T-helper 17 cell (primary cell): ENCODE results near the gene GPS1. TPM values are rescaled to one million over a fixed set of nuclear protein-coding genes. Genes with fewer than 3 reads are reported as not detected.
"Not testable (repeated sequence)": the region's sequence is repeated elsewhere in the genome, so short reads cannot be mapped to it uniquely, and the experiment has no call there.

Source experiments
- ATAC-seq: fragments of 150-1000 bp; cut with Tn5 transposase; 2 replicates; pipeline ENCODE4 v1.10.0; 2021; ENCODE audit warnings: mild to moderate bottlenecking, moderate library complexity
- DNase-seq, 3 donors: peaks; one replicate each; pipeline versions ENCODE4 v3.0.0 to v3.0.0-alpha.2; 2020 to 2021
- H3K9me3 ChIP-seq: one replicate; pipeline ENCODE4 v1.7.0; 2013; ENCODE audit warnings: low read length, mild to moderate bottlenecking; ENCODE audit not compliant: control insufficient read depth, poor library complexity, severe bottlenecking
- H3K27ac Mint-ChIP-seq: one replicate; pipeline ENCODE4 v1.8.0; 2022; ENCODE audit warnings: mild to moderate bottlenecking, moderate library complexity, mixed read lengths
- H3K27me3 Mint-ChIP-seq: one replicate; pipeline ENCODE4 v1.8.0; 2022; ENCODE audit warnings: mixed read lengths
- H3K36me3 Mint-ChIP-seq: one replicate; pipeline ENCODE4 v1.8.0; 2022; ENCODE audit warnings: low read depth, mixed read lengths
- H3K4me1 Mint-ChIP-seq: one replicate; pipeline ENCODE4 v1.8.0; 2022; ENCODE audit warnings: mild to moderate bottlenecking, mixed read lengths
- H3K4me3 Mint-ChIP-seq: one replicate; pipeline ENCODE4 v1.8.0; 2022; ENCODE audit warnings: mild to moderate bottlenecking, moderate library complexity, mixed read lengths
- total RNA-seq, 4 donors: library from RNA in 2 of 4; stranded (reverse) in 2 of 4; gene quantifications; one replicate each; pipeline ENCODE4 v1.2.3 and lab custom pipeline; 2022 to 2026

GPS1 gene
- total RNA-seq, 2 donors from 2014 or later: 63.2 to 66.1 TPM

DNA sequence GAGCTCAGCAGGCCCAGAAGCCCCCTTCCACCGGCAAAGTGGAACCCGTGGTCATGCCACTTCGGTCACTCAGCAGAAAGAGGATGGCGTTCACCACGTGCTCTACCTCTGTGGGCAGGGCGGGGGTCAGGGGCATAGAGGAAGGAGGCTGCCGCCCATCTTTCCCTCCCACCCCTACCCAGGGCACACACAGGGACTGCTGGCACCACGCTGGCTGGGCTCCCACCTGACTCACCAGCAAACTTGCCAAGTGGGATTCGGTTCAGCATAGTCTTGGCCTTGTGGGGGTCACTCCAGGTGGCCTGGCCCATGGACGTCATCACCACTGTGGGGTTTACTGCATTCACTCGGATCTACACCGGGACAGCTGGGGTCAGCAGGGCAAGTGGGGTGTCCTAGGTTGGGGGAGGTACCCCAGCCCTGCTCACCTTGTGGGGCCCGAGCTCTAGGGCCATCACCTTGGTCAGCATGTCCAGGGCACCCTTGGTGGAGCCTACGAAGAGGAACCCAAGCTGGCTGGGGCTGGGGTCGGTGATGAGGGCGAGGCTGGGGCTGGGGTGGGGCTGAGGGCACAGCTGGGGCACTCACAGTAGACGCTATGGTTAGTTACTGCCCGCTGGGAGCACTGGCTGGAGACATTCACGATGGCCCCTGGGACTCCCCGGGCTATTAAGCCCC lies 15.6 kb upstream of the GPS1 start:
- Mint-ChIP-seq H3K4me3 (peak overlapping the region; percentile 94), H3K4me1 (peaks cover 9% of the 10 kb centered on the region), H3K27ac (peak overlapping the region; percentile 59), H3K36me3 (no peaks in the 10 kb centered on the region), H3K27me3 (no peaks in the 10 kb centered on the region)
- no peak for ATAC-seq
- no peaks in the 10 kb centered on the region for H3K9me3 ChIP-seq
- DNase-seq: no peak

DNA sequence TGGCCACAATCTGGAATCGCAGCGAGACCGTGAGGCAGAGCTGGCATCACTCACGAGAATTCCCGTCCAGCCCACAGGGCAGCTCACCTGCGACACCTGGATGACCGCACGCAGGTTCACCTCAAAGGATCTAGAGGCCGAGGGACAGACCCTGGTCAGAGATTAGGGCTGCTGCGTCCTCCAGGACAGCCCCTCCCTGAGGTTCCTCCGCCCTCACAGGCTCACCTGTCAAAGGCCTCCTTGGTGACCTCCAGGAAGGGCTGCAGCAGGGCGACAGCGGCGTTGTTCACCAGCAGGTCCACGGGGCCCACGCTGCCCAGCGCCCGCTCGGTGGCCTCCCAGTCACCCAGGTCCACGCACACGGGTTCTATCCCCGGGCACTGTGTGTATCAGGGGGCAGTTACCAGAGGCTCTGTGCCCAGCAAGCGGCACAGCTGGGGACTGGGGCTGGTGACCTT lies 15.0 kb upstream of the GPS1 start:
- no peak for ATAC-seq
- H3K27ac Mint-ChIP-seq: no peak overlapping the region
- no peaks in the 10 kb centered on the region for H3K27me3 Mint-ChIP-seq
- peak overlapping the region; percentile 94 for H3K4me3 Mint-ChIP-seq
- no peaks in the 10 kb centered on the region for H3K9me3 ChIP-seq
- H3K4me1 Mint-ChIP-seq: peaks cover 9% of the 10 kb centered on the region
- no peak for DNase-seq
- H3K36me3 Mint-ChIP-seq: no peaks in the 10 kb centered on the region

DNA sequence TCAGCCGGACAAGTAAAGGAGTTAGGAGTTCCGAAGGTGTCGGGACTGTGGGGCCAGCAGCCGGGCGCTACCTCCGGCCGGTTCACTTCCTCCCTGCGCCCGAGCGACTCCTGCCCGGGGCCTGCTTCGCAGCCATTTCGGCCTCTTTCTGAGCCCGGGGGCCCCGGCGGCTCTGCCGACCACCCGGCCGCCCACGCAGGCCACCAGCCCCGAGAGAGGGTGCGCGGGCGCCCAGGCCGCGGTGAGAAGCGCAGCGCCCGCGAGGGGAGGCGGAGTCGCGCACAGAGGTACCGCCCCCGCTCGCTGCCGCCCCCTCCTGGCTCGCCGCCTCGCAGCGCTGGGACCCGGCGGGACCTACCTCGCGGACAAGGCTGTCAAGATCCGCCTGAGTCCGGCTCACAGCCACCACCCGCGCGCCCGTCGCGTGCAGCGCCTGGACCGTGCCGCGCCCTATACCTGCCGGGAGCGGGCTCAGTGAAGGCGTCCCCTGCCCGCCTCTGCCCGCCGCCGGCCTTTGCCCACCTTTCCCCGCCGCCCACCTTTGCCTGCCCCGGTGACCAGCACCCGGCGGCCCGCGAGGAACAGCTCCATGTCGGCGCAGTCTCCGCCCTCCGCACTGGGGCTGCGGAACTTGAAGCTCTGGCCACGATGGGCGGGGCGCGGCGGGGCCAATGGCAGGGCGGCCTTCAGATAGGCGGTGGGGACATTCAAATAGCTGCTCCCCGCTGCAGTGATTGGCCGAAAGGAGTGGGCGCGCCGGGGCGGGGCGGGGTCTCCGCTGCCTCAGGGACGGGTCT lies 14.4 kb upstream of the GPS1 start, which contains the start of gene DCXR:
TSS of gene DCXR (minus strand) at position 606 of the 797 bp plus-strand sequence. CDS start at position 591, 15 bp downstream.
- no peaks in the 10 kb centered on the region for H3K9me3 ChIP-seq
- H3K27ac Mint-ChIP-seq: peak within 1 kb of the TSS; percentile 39
- no peaks in the 10 kb centered on the region for H3K36me3 Mint-ChIP-seq
- DNase-seq (peak; percentile 89 to 93 (median 92)), ATAC-seq (peak; percentile 94)
- H3K4me1 Mint-ChIP-seq: peaks cover 9% of the 10 kb centered on the region
- no peaks in the 10 kb centered on the region for H3K27me3 Mint-ChIP-seq
- H3K4me3 Mint-ChIP-seq: peak within 1 kb of the TSS; percentile 94

DNA sequence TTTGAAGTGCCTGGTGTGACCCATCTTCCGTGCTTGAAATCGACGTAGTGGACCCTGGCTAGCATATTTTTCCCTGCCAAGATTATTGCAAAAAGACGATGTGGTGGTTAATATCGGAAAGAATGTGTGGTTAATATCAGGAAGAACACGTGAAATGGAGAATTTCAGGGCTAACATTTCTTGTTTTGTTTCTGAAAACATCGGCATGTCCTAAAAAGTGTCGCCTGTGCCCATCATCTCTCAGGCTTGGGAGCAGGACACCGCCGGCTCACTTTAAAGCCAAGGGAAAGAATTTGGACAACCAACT lies 13.9 kb upstream of the GPS1 start:
- ATAC-seq: no peak
- no peaks in the 10 kb centered on the region for H3K9me3 ChIP-seq
- peaks cover 9% of the 10 kb centered on the region for H3K4me1 Mint-ChIP-seq
- no peaks in the 10 kb centered on the region for H3K27me3 Mint-ChIP-seq
- H3K36me3 Mint-ChIP-seq: no peaks in the 10 kb centered on the region
- peak overlapping the region; percentile 94 for H3K4me3 Mint-ChIP-seq
- peak overlapping the region; percentile 39 for H3K27ac Mint-ChIP-seq
- no peak for DNase-seq

DNA sequence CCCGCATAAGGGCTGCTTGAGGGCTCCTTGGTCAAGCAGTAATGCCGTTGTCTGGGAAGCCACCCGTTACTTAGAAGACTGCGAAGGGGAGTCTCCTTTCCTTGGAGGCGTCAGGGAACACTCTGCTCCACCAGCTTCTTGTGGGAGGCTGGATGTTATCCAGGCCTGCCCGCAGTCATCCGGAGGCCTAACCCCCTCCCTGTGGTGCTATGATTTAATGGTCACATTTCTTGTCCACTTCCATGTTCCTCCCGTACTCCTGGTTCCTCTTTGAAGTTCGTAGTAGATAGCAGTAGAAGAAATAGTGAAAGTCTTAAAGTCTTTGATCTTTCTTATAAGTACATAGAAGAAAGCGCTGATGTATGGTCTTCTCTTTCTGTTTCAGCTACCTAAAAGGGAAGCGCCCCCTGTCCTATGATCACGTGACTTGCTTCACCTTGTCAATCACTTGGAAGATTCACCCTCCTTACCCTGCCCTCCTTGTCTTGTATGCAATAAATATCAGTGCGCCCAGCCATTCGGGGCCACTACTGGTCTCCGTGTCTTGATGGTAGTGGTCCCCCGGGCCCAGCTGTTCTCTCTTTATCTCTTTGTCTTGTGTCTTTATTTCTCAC lies 12.8 kb upstream of the GPS1 start:
- not testable (repeated sequence) for H3K4me3 Mint-ChIP-seq, H3K4me1 Mint-ChIP-seq, H3K27me3 Mint-ChIP-seq, DNase-seq, H3K9me3 ChIP-seq, H3K36me3 Mint-ChIP-seq, ATAC-seq
- peak overlapping the region; percentile 1 for H3K27ac Mint-ChIP-seq

DNA sequence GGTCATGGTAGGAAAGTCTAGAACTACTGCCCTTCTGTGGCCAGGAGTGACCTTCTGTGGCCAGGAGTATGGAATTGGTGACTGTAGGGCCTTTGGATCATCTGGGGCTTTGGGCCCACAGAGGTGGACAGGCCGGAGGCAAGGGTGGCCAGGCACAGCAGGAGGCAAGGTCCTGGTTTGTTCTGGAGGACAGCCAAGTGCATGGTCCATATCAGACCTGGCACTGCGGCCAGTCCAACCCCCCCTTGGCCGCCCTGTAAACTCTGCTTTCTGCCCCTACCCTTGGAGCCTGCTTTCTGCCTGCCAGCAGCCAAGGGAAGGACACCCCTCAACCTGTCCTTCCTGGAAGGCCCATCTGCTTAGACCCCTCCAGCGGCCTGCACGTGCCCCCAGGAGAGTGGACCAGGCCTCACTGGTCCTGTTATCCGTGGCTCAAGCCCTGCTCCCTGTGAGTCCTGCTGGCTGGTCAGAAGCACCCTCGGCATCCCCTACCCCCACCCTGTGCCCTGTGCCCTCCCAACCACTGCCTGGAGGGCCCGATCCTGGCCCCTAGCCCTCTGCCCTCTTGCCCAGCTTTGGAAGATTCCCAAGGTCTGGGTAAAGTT lies 11.9 kb upstream of the GPS1 start:
- H3K27me3 Mint-ChIP-seq: no peaks in the 10 kb centered on the region
- no peaks in the 10 kb centered on the region for H3K9me3 ChIP-seq
- DNase-seq (no peak), ATAC-seq (no peak)
- H3K4me1 Mint-ChIP-seq: peaks cover 9% of the 10 kb centered on the region
- H3K4me3 Mint-ChIP-seq: no peak overlapping the region
- H3K36me3 Mint-ChIP-seq: no peaks in the 10 kb centered on the region
- H3K27ac Mint-ChIP-seq: peak overlapping the region; percentile 1

DNA sequence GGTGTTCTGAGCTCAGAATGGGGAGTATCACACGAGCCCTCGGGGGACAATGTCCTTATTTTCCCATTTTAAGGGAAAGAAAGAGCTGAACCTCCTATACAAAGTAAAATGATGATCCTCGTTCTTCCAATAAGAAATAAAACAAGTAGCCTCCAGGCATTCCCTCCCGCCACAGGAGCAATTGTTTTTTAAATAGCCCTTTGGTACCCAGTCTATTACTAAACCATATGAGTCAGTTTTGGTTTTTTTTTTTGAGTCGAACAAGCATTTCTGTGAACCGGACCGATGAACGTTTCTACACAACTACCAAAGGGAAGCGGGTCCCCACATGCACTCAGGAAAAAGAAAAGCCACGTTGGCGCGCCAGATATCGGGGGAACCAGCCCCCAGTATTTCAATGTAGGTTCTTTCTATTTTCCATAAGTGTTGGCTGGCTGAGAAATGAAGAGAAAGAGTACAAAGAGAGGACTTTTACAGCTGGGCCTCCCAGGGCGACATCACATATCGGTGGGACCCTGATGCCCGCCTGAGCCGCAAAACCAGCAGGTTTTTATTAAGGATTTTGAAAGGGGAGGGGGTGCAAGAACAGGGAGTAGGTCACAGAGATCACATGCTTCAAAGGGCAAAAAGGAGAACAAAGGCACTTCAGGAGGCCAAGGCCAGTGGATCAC lies 10.4 kb upstream of the GPS1 start:
- H3K4me1 Mint-ChIP-seq: peaks cover 9% of the 10 kb centered on the region
- H3K36me3 Mint-ChIP-seq: no peaks in the 10 kb centered on the region
- DNase-seq (no peak), ATAC-seq (no peak)
- no peaks in the 10 kb centered on the region for H3K27me3 Mint-ChIP-seq
- H3K27ac Mint-ChIP-seq: no peak overlapping the region
- H3K4me3 Mint-ChIP-seq: no peak overlapping the region
- H3K9me3 ChIP-seq: no peaks in the 10 kb centered on the region

DNA sequence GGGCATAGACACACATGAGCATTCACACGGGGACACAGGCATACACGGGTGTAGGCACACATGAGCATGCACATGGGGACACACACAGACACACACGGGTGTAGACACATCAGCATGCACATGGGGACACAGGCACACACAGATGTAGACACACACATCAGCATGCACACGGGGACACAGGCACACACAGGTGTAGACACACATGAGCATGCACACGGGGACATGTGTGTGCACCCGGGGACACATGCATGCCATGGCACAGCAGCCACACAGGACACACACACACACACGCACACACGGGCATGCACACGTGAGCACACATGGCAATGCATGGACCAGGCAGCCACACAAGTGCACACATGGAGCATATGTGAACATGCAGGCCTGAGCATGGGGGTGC lies 9.0 kb upstream of the GPS1 start:
- no peak for ATAC-seq
- H3K36me3 Mint-ChIP-seq: peaks cover 1% of the 10 kb centered on the region

DNA sequence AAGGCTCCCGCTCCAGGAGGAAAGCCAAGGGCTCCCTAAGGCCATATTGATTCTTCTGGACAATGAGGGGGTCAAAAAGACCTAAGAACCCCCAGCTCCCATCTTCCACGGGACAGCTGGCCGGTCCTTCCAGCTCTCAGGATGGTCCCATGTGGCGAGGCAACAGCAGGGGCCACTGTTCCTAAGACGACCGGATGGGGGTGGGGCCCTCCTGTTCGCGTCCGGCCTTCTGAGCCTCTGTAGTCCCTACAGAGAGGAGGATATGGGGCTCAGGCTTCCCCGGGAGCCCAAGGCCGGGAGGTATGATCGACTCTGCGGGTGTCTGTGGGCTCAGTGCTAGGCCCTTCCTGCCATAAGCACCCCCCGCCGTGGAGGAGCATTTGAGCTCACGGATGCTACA lies 8.2 kb upstream of the GPS1 start:
- Mint-ChIP-seq H3K27ac (no peak overlapping the region), H3K4me1 (peaks cover 4% of the 10 kb centered on the region), H3K36me3 (peaks cover 3% of the 10 kb centered on the region), H3K4me3 (no peak overlapping the region), H3K27me3 (no peaks in the 10 kb centered on the region)
- H3K9me3 ChIP-seq: no peaks in the 10 kb centered on the region
- DNase-seq (no peak), ATAC-seq (no peak)

More for the DNA sequence above, 9.0 kb upstream of the GPS1 start:
- peaks cover 8% of the 10 kb centered on the region for H3K4me1 Mint-ChIP-seq
- no peaks in the 10 kb centered on the region for H3K27me3 Mint-ChIP-seq
- no peak overlapping the region for H3K4me3 Mint-ChIP-seq
- no peak for DNase-seq
- no peaks in the 10 kb centered on the region for H3K9me3 ChIP-seq
- H3K27ac Mint-ChIP-seq: no peak overlapping the region

DNA sequence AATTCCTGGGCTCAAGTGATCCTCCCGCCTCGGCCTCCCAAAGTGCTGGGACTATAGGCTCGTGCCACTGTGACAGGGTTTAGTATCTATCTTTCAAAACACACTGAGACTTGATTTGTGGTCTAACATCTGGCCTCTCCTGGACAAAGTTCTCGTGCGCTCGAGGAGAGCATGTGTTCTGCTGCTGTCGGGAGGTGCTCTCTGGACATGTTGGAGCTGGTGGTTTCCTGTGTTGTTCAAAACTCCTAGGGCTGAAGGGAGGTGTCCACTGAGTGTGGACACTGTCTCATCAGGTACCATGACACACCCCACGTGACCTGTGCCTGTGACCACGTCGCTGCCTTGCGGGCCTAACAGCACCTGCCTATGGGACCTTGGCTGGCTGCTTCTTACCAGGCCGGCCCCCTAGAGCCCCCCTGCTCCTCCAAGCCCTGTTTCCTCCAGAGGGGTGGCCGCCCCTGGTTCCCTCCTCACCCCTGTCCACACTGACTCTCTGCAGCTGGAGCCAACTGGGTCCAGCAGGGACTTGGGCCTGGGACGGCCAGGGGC lies 5.7 kb upstream of the GPS1 start:
- no peak for ATAC-seq

DNA sequence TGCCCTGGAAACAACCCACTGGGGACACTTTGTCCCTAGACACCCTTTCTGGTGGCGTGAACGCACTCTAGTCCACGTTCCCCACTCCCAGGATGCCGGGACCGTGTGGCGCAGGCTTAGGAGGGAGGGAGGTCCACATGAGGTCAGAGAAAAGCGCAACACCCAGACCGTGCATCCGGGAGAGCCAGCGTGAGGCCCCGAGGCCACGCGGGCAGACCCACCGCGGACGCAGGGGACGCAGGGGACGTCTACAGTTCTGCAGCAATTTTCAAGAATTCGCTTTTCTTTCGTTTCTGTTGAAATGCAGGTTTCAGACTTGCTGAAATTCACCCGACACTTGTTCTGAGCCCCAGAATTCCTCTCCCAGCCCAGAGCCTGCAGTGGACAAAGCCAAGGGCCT lies 4.8 kb upstream of the GPS1 start:
- no peak for ATAC-seq
- DNase-seq: no peak
- no peak overlapping the region for H3K4me3 Mint-ChIP-seq
- no peak overlapping the region for H3K27ac Mint-ChIP-seq
- H3K4me1 Mint-ChIP-seq: peaks cover 8% of the 10 kb centered on the region
- no peaks in the 10 kb centered on the region for H3K27me3 Mint-ChIP-seq
- peaks cover 3% of the 10 kb centered on the region for H3K36me3 Mint-ChIP-seq
- no peaks in the 10 kb centered on the region for H3K9me3 ChIP-seq

More for the DNA sequence above, 5.7 kb upstream of the GPS1 start:
- DNase-seq: no peak
- peaks cover 3% of the 10 kb centered on the region for H3K36me3 Mint-ChIP-seq
- H3K4me3 Mint-ChIP-seq: no peak overlapping the region
- H3K9me3 ChIP-seq: no peaks in the 10 kb centered on the region
- H3K4me1 Mint-ChIP-seq: peaks cover 8% of the 10 kb centered on the region
- no peaks in the 10 kb centered on the region for H3K27me3 Mint-ChIP-seq
- H3K27ac Mint-ChIP-seq: peak overlapping the region; percentile 47

DNA sequence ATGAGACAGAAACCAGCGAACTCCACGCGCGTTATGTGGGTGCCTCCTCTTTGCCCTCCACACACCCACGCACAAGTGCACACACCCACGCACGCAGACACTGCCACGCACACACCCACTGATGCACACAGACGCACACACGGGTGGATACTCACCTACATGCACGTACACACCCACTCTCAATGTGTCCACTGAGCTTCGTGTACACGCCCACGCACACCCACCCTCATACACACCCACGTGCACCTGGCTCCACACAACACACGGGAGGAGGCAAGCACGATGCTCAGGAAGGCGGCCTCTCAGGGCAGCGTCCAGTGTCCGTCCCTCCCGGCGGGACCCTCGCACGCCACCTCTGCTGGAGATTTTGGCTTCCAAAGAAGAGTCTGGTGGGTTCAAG lies 4.3 kb upstream of the GPS1 start:
- Mint-ChIP-seq H3K4me3 (no peak overlapping the region), H3K27me3 (no peaks in the 10 kb centered on the region), H3K27ac (no peak overlapping the region), H3K36me3 (peaks cover 3% of the 10 kb centered on the region), H3K4me1 (peaks cover 8% of the 10 kb centered on the region)
- DNase-seq (no peak), ATAC-seq (no peak)
- no peaks in the 10 kb centered on the region for H3K9me3 ChIP-seq
